HUDEP-2 (cell line): ENCODE results near the gene TAB3.
A peak's percentile ranks its signal among the peaks of the same experiment; 100 is the strongest.

ENCODE experiments used
- DNase-seq, 76 experiments: peaks; one replicate each; lab custom pipeline; 2025; ENCODE audit not compliant: unreplicated experiment in 76 of 76; lab: John Stamatoyannopoulos, UW

Gene TAB3

GRCh38 chrX:30889147-30890140 is at the start of gene TAB3:
Gene TAB3, minus strand, starts transcription at chrX:30889254. Its CDS starts 29,666 bp downstream, at chrX:30859588.
- DNase-seq: peak; percentile 3 to 95 (median 85)

- no peak for DNase-seq
Measured at GRCh38 chrX:30938295-30938694, 49.2 kb upstream of the TAB3 start.

GRCh38 chrX:30935985-30936384 is 46.9 kb upstream of the TAB3 start:
- DNase-seq: peak in 6 of 76 experiments; percentile 0 to 15 (median 6)

GRCh38 chrX:30931920-30932319 is 42.9 kb upstream of the TAB3 start:
- no peak for DNase-seq

- no peak for DNase-seq
Measured at GRCh38 chrX:30930679-30931078, 41.6 kb upstream of the TAB3 start.

GRCh38 chrX:30930143-30930542 is 41.1 kb upstream of the TAB3 start:
- DNase-seq: no peak

- DNase-seq: no peak
Measured at GRCh38 chrX:30920271-30920670, 31.2 kb upstream of the TAB3 start.

GRCh38 chrX:30918480-30918879 is 29.4 kb upstream of the TAB3 start:
- no peak for DNase-seq

GRCh38 chrX:30913492-30913891 is 24.4 kb upstream of the TAB3 start:
- DNase-seq: peak in 1 of 76 experiments; percentile 3

GRCh38 chrX:30910124-30910860 is 21.2 kb upstream of the TAB3 start:
- DNase-seq: peak in 5 of 76 experiments; percentile 0 to 31 (median 1)

- DNase-seq: no peak
Measured at GRCh38 chrX:30906726-30907125, 17.7 kb upstream of the TAB3 start.

GRCh38 chrX:30905321-30905720 is 16.3 kb upstream of the TAB3 start:
- peak in 15 of 76 experiments; percentile 0 to 46 (median 7) for DNase-seq

- DNase-seq: no peak
Measured at GRCh38 chrX:30904632-30905031, 15.6 kb upstream of the TAB3 start.

- DNase-seq: no peak
Measured at GRCh38 chrX:30904186-30904585, 15.1 kb upstream of the TAB3 start.

GRCh38 chrX:30900227-30900626 is 11.2 kb upstream of the TAB3 start:
- DNase-seq: no peak

- no peak for DNase-seq
Measured at GRCh38 chrX:30898886-30899285, 9.8 kb upstream of the TAB3 start.

GRCh38 chrX:30895370-30895769 is 6.3 kb upstream of the TAB3 start:
- DNase-seq: no peak

GRCh38 chrX:30893206-30893605 is 4.2 kb upstream of the TAB3 start:
- no peak for DNase-seq

- DNase-seq: no peak
Measured at GRCh38 chrX:30892591-30892990, 3.5 kb upstream of the TAB3 start.

GRCh38 chrX:30888526-30889146 is 418 bp downstream of the TAB3 start:
- DNase-seq: peak in 5 of 76 experiments; percentile 1 to 19 (median 8)

GRCh38 chrX:30887721-30888120 is 1.3 kb downstream of the TAB3 start:
- peak in 1 of 76 experiments; percentile 1 for DNase-seq
